Hepatocyte (in vitro differentiated cells): ENCODE results near the gene SLC66A1. TPM values are rescaled to one million over a fixed set of nuclear protein-coding genes. Genes with fewer than 3 reads are reported as not detected.

ENCODE experiments used
- DNase-seq: peaks from one replicate; pipeline ENCODE4 v3.0.0-alpha.2; 2016; ENCODE audit warnings: low spot score
- H2AFZ ChIP-seq: fragments of 200-600 bp; sonication (generic); 2 replicates; pipeline ENCODE4 v1.6.0; 2016; ENCODE audit warnings: antibody characterized with exemption, mild to moderate bottlenecking
- H3K27ac ChIP-seq: fragments of 200-600 bp; sonication (generic); 2 replicates; pipeline ENCODE4 v1.5.1; 2016; ENCODE audit warnings: mild to moderate bottlenecking
- H3K27me3 ChIP-seq: fragments of 200-600 bp; sonication (generic); 2 replicates; pipeline ENCODE4 v1.6.1; 2016
- H3K36me3 ChIP-seq: fragments of 200-600 bp; sonication (generic); replicated peaks from 2 replicates; pipeline ENCODE4 v1.5.1; 2016; ENCODE audit warnings: low read depth; ENCODE audit not compliant: insufficient read depth
- H3K4me1 ChIP-seq: fragments of 200-600 bp; sonication (generic); 2 replicates; pipeline ENCODE4 v1.5.1; 2016; ENCODE audit warnings: mild to moderate bottlenecking, moderate library complexity; ENCODE audit not compliant: insufficient read depth
- H3K4me2 ChIP-seq: fragments of 200-600 bp; sonication (generic); 2 replicates; pipeline ENCODE4 v1.6.0; 2016
- H3K4me3 ChIP-seq: fragments of 200-600 bp; sonication (generic); 2 replicates; pipeline ENCODE4 v1.5.1; 2016; ENCODE audit warnings: mild to moderate bottlenecking
- H3K79me2 ChIP-seq: fragments of 200-600 bp; sonication (generic); 2 replicates; pipeline ENCODE4 v1.6.0; 2017; ENCODE audit warnings: mild to moderate bottlenecking
- H3K9me2 ChIP-seq: fragments of 200-600 bp; sonication (generic); replicated peaks from 2 replicates; pipeline ENCODE4 v1.6.0; 2017; ENCODE audit warnings: mild to moderate bottlenecking; ENCODE audit not compliant: insufficient read depth
- H3K9me3 ChIP-seq: fragments of 200-600 bp; sonication (generic); 2 replicates; pipeline ENCODE4 v1.5.1; 2016; ENCODE audit warnings: low read depth, mild to moderate bottlenecking
- H4K20me1 ChIP-seq: fragments of 200-600 bp; sonication (generic); 2 replicates; pipeline ENCODE4 v1.6.0; 2016; ENCODE audit warnings: mild to moderate bottlenecking; ENCODE audit not compliant: insufficient read depth, poor library complexity, severe bottlenecking
- CTCF ChIP-seq: fragments of 200-600 bp; sonication (generic); IDR thresholded peaks from 2 replicates; pipeline ENCODE4 v1.5.1; 2016; ENCODE audit warnings: antibody characterized with exemption, mild to moderate bottlenecking; ENCODE audit not compliant: poor library complexity
- EZH2 ChIP-seq: fragments of 200-600 bp; sonication (generic); IDR thresholded peaks from 2 replicates; pipeline ENCODE4 v1.6.1; 2016; ENCODE audit warnings: antibody characterized with exemption, mild to moderate bottlenecking, borderline replicate concordance
- EZH2phosphoT487 ChIP-seq: fragments of 200-600 bp; sonication (generic); IDR thresholded peaks from one replicate; pipeline ENCODE4 v1.6.1; 2018; ENCODE audit warnings: antibody characterized with exemption, mild to moderate bottlenecking, low read depth, moderate library complexity; ENCODE audit not compliant: unreplicated experiment, severe bottlenecking
- WGBS: methylation state at CpG from one replicate; pipeline ENCODE4 v1.1.6; 2016; ENCODE audit warnings: low lambda C conversion rate; ENCODE audit errors: missing lambda C conversion rate; 5-methylcytosine and 5-hydroxymethylcytosine counted together
- polyA plus RNA-seq: library from polyadenylated mRNA; unstranded; fragments of >200 nt; fragmentation: Nextera tagmentation; extraction: Ambion mirVana; gene quantifications from 2 replicates; pipeline ENCODE4 v1.2.1, GENCODE V29; 2016
- total RNA-seq: library from RNA; depleted of rRNA; stranded (reverse); fragments of >200 nt; gene quantifications from 2 replicates; pipeline ENCODE4 v1.2.3, GENCODE V29; 2014

Gene SLC66A1
- total and polyA plus RNA-seq, 2 experiments from 2014 or later, result 28.2 to 39.6 TPM

GRCh38 chr1:19329611-19330010 lies 17.5 kb downstream of the SLC66A1 start:
- Histone ChIP-seq H2AFZ (no peak overlapping the region), H3K4me3 (no peak overlapping the region), H3K27ac (no peak overlapping the region), H3K4me1 (no peaks in the 10 kb centered on the region), H3K9me3 (no peaks in the 10 kb centered on the region), H3K36me3 (no peaks in the 10 kb centered on the region), H3K4me2 (no peak overlapping the region), H4K20me1 (no peaks in the 10 kb centered on the region), H3K27me3 (no peaks in the 10 kb centered on the region), H3K9me2 (no peaks in the 10 kb centered on the region), H3K79me2 (no peaks in the 10 kb centered on the region)
- DNase-seq, result no peak
- TF ChIP-seq EZH2phosphoT487, result no peak
- TF ChIP-seq EZH2, result no peak
- no peak for TF ChIP-seq CTCF
- WGBS, result 95% methylated on average over 5 of the region's 5 CpGs

GRCh38 chr1:19330449-19331135 lies 18.5 kb downstream of the SLC66A1 start:
- no peaks in the 10 kb centered on the region for H4K20me1 ChIP-seq
- no peak for TF ChIP-seq CTCF
- no peaks in the 10 kb centered on the region for H3K27me3 ChIP-seq
- H3K9me2 ChIP-seq, result no peaks in the 10 kb centered on the region
- no peak overlapping the region for H3K27ac ChIP-seq
- no peaks in the 10 kb centered on the region for H3K79me2 ChIP-seq
- WGBS, result 90% methylated on average over 13 of the region's 14 CpGs
- DNase-seq, result no peak
- H3K9me3 ChIP-seq, result no peaks in the 10 kb centered on the region
- no peak overlapping the region for H3K4me2 ChIP-seq
- no peak overlapping the region for H2AFZ ChIP-seq
- no peaks in the 10 kb centered on the region for H3K4me1 ChIP-seq
- H3K4me3 ChIP-seq, result no peak overlapping the region
- no peaks in the 10 kb centered on the region for H3K36me3 ChIP-seq

- Histone ChIP-seq H2AFZ (no peak overlapping the region), H3K4me1 (no peaks in the 10 kb centered on the region), H3K36me3 (no peaks in the 10 kb centered on the region), H4K20me1 (no peaks in the 10 kb centered on the region), H3K9me3 (no peaks in the 10 kb centered on the region), H3K27me3 (no peaks in the 10 kb centered on the region), H3K9me2 (no peaks in the 10 kb centered on the region), H3K4me2 (no peak overlapping the region), H3K4me3 (no peak overlapping the region), H3K27ac (no peak overlapping the region), H3K79me2 (no peaks in the 10 kb centered on the region)
- DNase-seq, result no peak
- TF ChIP-seq EZH2phosphoT487 (no peak), CTCF (no peak), EZH2 (no peak)
- WGBS, result 88% methylated on average over 13 of the region's 13 CpGs
Measured at GRCh38 chr1:19331262-19331878, 19.2 kb downstream of the SLC66A1 start.
